OCI-LY1 (cell line): ENCODE measurements around the gene MFSD6.
"Not testable (repeated sequence)": the region's sequence is repeated elsewhere in the genome, so short reads cannot be mapped to it uniquely, and the experiment has no call there.

Experiments
- H2AFZ ChIP-seq: fragments of 200-600 bp; sonication (generic), shearing (Covaris generic); 2 replicates; pipeline ENCODE4 v1.6.0; 2014; ENCODE audit warnings: antibody characterized with exemption, mild to moderate bottlenecking, low read length
- H3F3A ChIP-seq: fragments of 200-600 bp; sonication (generic), shearing (Covaris generic); 2 replicates; pipeline ENCODE4 v1.6.0; 2014; ENCODE audit warnings: mild to moderate bottlenecking, antibody characterized with exemption, low read length, moderate library complexity; ENCODE audit not compliant: insufficient read depth
- H3K27ac ChIP-seq: fragments of 200-600 bp; sonication (generic); 2 replicates; pipeline ENCODE4 v1.5.1; 2014; ENCODE audit warnings: low read length, mixed run types, mild to moderate bottlenecking, low read depth; ENCODE audit not compliant: poor library complexity, severe bottlenecking
- H3K27me3 ChIP-seq: fragments of 200-600 bp; sonication (generic); 2 replicates; pipeline ENCODE4 v1.6.0; 2014; ENCODE audit warnings: antibody characterized with exemption, mild to moderate bottlenecking, low read length, moderate library complexity; ENCODE audit not compliant: insufficient read depth
- H3K36me3 ChIP-seq: fragments of 200-600 bp; sonication (generic); 2 replicates; pipeline ENCODE4 v1.6.1; 2014; ENCODE audit warnings: mild to moderate bottlenecking, antibody characterized with exemption, low read length, moderate library complexity, mixed read lengths; ENCODE audit not compliant: insufficient read depth
- H3K4me1 ChIP-seq: fragments of 200-600 bp; sonication (generic); 2 replicates; pipeline ENCODE4 v1.5.1; 2014; ENCODE audit warnings: mild to moderate bottlenecking, low read length, moderate library complexity; ENCODE audit not compliant: insufficient read depth, severe bottlenecking
- H3K4me2 ChIP-seq: fragments of 200-600 bp; sonication (generic), shearing (Covaris generic); 2 replicates; pipeline ENCODE4 v1.6.1; 2014; ENCODE audit warnings: low read length
- H3K4me3 ChIP-seq: fragments of 200-600 bp; sonication (generic); 2 replicates; pipeline ENCODE4 v1.5.1; 2014; ENCODE audit warnings: low read length, low read depth, mild to moderate bottlenecking, mixed read lengths; ENCODE audit not compliant: poor library complexity, severe bottlenecking
- H3K79me2 ChIP-seq: fragments of 200-600 bp; shearing (Covaris generic); 2 replicates; pipeline ENCODE4 v1.6.1; 2016; ENCODE audit warnings: mixed run types, low read length, mixed read lengths; ENCODE audit not compliant: insufficient read depth
- H3K9ac ChIP-seq: fragments of 200-600 bp; sonication (generic), shearing (Covaris generic); 2 replicates; pipeline ENCODE4 v1.6.1; 2014; ENCODE audit warnings: mild to moderate bottlenecking, low read length, mixed read lengths
- H3K9me2 ChIP-seq: fragments of 200-600 bp; sonication (generic), shearing (Covaris generic); 2 replicates; pipeline ENCODE4 v1.6.1; 2014; ENCODE audit warnings: low read depth, mild to moderate bottlenecking, low read length, mixed read lengths
- H3K9me3 ChIP-seq: fragments of 200-600 bp; shearing (Covaris generic); 2 replicates; pipeline ENCODE4 v1.6.1; 2014; ENCODE audit warnings: low read length, mixed read lengths
- H4K20me1 ChIP-seq: fragments of 200-600 bp; sonication (generic), shearing (Covaris generic); 2 replicates; pipeline ENCODE4 v1.6.0; 2016; ENCODE audit warnings: mild to moderate bottlenecking, low read length; ENCODE audit not compliant: insufficient read depth
- CTCF ChIP-seq: fragments of 200-600 bp; sonication (generic), shearing (Covaris generic); IDR thresholded peaks from 2 replicates; pipeline ENCODE4 v1.5.1; 2017; ENCODE audit warnings: mild to moderate bottlenecking, antibody characterized with exemption, low read length, moderate library complexity, mixed read lengths
- EZH2 ChIP-seq: fragments of 200-600 bp; sonication (generic), shearing (Covaris generic); IDR thresholded peaks from 2 replicates; pipeline ENCODE4 v1.8.0; 2017; ENCODE audit warnings: borderline replicate concordance, mixed run types, mild to moderate bottlenecking, antibody characterized with exemption, low read length, moderate library complexity, mixed read lengths

The MFSD6 gene

GRCh38 chr2:190507135-190507534 lies 99.0 kb downstream of the MFSD6 start:
- TF ChIP-seq CTCF (no peak), EZH2 (no peak)
- no peak overlapping the region for H3K27ac ChIP-seq
- H2AFZ ChIP-seq: no peak overlapping the region

DNA sequence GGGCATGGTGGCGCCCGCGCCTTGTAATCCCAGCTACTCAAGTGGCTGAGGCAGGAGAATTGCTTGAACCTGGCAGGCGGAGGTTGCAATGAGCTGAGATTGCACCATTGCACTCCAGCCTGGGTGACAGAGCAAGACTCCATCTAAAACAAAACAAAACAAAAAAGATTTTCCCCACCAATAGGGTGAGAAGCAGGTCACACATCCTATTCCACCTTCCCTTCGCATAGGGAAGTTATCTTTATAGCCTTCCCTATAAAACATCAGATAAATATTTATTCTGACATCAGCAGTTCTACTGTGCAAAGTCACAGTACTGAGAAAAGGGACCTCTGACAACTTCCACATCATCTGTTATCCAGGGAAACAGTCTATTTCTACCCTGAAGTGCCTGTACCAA lies 101.7 kb downstream of the MFSD6 start:
- H3K27me3 ChIP-seq: not testable (repeated sequence)
- peaks cover 20% of the 10 kb centered on the region; the same call in 1 of the 2 replicates for H3K36me3 ChIP-seq

More at GRCh38 chr2:190507135-190507534, 99.0 kb downstream of the MFSD6 start:
- Histone ChIP-seq H3K9me3 (no peaks in the 10 kb centered on the region), H4K20me1 (no peaks in the 10 kb centered on the region), H3K4me2 (no peak overlapping the region), H3K9ac (no peak overlapping the region), H3K9me2 (no peaks in the 10 kb centered on the region), H3K4me3 (no peak overlapping the region), H3K79me2 (no peaks in the 10 kb centered on the region), H3K27me3 (no peaks in the 10 kb centered on the region), H3K4me1 (peaks cover 17% of the 10 kb centered on the region), H3F3A (no peaks in the 10 kb centered on the region), H3K36me3 (peaks cover 16% of the 10 kb centered on the region; the same call in 1 of the 2 replicates)

GRCh38 chr2:190511104-190511503 lies 102.9 kb downstream of the MFSD6 start:
- Histone ChIP-seq H4K20me1 (no peaks in the 10 kb centered on the region), H3K9ac (no peak overlapping the region), H3K36me3 (peaks cover 14% of the 10 kb centered on the region; the same call in 1 of the 2 replicates), H3K4me2 (no peak overlapping the region), H3K79me2 (no peaks in the 10 kb centered on the region), H3K9me3 (no peaks in the 10 kb centered on the region), H3K9me2 (no peaks in the 10 kb centered on the region), H3F3A (no peaks in the 10 kb centered on the region), H3K27me3 (no peaks in the 10 kb centered on the region), H2AFZ (no peak overlapping the region), H3K4me1 (peaks cover 24% of the 10 kb centered on the region), H3K27ac (no peak overlapping the region), H3K4me3 (no peak overlapping the region)
- peak; percentile 42; the same call in 1 of the 2 replicates for TF ChIP-seq CTCF
- TF ChIP-seq EZH2: no peak

More for the DNA sequence above, 101.7 kb downstream of the MFSD6 start:
- H3K4me2 ChIP-seq, H3K9ac ChIP-seq, H4K20me1 ChIP-seq, H2AFZ ChIP-seq, H3K9me2 ChIP-seq, H3K9me3 ChIP-seq, H3K79me2 ChIP-seq, H3K4me3 ChIP-seq, H3F3A ChIP-seq, H3K27ac ChIP-seq: not testable (repeated sequence)
- peaks cover 17% of the 10 kb centered on the region for H3K4me1 ChIP-seq

- Histone ChIP-seq H3K4me1 (peaks cover 16% of the 10 kb centered on the region), H2AFZ (no peak overlapping the region), H4K20me1 (no peaks in the 10 kb centered on the region), H3K79me2 (no peaks in the 10 kb centered on the region), H3K4me2 (no peak overlapping the region), H3K36me3 (peaks cover 13% of the 10 kb centered on the region; the same call in 1 of the 2 replicates), H3K27me3 (no peaks in the 10 kb centered on the region), H3K9me3 (no peaks in the 10 kb centered on the region), H3K27ac (no peak overlapping the region), H3F3A (no peaks in the 10 kb centered on the region), H3K4me3 (no peak overlapping the region), H3K9ac (no peak overlapping the region), H3K9me2 (no peaks in the 10 kb centered on the region)
- TF ChIP-seq CTCF (no peak), EZH2 (no peak)
Measured at GRCh38 chr2:190512539-190513095, 104.5 kb downstream of the MFSD6 start.
